DMS 273 (cell line): ENCODE results near the gene KRT10.
"Not testable (repeated sequence)": the region's sequence is repeated elsewhere in the genome, so short reads cannot be mapped to it uniquely, and the experiment has no call there.

Experiments
- DNase-seq: peaks from one replicate; lab custom pipeline; 2025; ENCODE audit not compliant: unreplicated experiment; lab: John Stamatoyannopoulos, UW

Gene KRT10

DNA sequence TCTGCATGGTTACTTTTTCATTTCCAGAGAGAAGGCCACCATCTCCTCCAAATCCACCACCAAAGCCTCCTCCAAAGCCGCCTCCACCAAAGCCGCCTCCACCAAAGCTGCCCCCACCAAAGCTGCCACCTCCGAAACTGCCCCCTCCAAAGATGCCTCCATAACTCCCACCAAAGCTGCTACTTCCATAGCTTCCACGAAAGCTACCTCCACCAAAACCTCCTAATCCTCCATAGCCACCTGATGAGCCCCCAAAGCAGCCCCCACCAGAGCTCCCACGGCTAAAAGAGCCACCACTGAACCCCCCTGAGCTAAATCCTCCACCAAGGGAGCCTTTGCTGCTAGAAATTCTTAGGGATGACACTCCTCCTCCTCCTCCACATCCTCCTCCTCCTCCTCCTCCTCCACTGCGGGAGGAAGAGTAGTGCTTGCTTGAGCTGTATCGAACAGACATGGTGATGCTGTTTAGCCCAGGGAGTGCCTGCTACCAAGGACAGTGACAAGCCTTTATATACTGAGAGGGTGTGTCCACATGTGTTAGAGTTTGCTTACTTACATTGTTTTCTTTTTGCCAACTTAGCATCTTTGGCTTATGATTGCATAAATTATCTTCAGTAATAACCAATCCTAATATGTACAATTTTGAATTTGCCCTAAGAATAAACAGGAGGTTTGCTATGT, at the start of gene KRT10:
TSS of gene KRT10 (minus strand) at position 483 of the 681 bp plus-strand sequence. CDS start at position 454, 29 bp downstream.
- no peak for DNase-seq

GRCh38 chr17:40871316-40871715, 48.9 kb upstream of the KRT10 start:
- DNase-seq: no peak

- no peak for DNase-seq
Observed at GRCh38 chr17:40870136-40870535, 47.7 kb upstream of the KRT10 start.

DNA sequence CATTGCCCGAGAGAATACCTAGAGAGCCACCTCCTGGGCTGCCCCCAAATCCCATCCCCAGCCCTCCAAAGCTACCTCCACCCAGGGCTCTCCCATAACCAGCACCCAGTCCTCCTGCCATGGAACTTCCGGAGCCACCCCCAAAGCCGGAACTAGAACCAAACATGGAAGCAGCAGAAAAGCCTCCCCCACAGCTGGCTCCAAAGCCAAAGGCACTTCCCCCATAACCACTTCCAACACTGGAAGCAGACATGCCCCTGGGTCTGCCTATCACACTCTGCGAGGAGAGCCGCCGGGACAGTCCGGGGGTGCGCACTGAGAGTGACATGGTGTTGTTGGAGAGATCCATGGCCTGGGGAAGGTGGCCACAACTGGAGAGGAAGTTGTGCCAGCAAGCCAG, 44.4 kb upstream of the KRT10 start, which contains the start of gene KRT12:
TSS of gene KRT12 (minus strand) at position 386 of the 400 bp plus-strand sequence. CDS start at position 349, 37 bp downstream.
- DNase-seq: no peak

DNA sequence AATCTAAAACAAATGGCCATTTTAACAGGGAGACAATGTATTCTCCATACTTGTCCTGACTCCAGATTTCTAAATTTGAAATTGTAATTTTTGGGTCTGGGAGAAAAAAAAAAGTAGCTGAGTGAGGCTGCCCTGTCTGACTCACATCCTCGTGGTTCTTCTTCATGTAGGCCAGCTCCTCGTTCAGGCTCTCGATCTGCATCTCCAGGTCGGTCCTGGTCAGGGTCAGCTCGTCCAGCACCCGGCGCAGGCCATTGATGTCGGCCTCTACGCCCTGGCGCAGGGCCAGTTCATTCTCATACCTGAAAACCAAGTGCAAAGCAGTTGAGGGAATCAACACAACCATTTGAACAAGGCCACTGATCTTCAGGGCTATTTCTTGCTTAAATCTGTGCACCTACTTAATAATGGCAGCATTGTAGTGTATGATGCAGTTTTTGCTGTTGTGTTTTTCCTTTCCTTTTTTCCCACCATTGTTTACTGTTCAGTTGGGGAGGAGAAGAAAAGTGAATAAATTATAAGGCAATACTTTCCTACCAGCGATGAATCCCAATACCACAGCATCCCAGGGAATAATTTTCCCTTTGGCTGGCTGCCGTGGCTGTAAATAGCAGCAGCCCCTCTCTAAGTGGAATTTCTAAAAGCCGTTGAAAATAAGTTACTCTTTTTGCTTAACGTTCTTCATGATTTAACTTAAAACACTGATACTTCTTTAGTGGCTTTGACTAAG, 42.4 kb upstream of the KRT10 start:
- DNase-seq: no peak

DNA sequence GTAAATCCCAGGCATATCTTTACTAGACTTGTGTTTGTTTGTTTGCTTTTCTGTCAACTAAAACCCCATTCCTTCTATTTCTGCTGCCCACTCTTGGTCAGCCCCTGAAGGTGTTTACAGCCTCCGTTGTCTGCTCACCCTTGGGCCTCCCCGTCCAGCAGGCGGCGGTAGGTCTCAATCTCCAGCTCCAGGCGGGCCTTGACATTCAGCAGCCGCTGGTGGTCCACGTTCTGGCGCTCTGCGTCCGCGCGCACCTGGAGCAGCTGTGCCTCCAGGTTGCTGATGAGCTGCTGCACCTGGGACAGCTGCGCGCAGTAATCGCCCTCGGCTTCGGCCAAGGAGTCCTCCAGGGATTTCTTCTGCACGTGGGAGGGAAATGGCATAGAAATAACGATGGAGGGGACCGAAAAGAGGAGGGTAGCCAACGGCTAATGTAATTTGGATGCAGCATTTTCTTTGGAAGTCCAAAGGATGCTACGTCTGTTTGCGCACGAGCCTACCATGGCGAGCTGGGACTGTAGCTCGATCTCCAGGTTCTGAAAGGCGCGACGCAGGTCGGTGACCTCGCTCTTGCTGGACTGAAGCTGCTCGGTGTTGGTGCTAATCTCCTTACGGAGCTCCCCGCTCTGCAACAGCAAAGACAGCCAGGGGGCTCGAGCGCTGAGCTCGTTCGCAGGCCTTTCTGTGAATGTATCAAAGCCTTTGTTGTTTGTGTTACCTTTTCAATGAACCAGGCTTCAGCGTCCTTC, 40.7 kb upstream of the KRT10 start:
- DNase-seq: no peak

DNA sequence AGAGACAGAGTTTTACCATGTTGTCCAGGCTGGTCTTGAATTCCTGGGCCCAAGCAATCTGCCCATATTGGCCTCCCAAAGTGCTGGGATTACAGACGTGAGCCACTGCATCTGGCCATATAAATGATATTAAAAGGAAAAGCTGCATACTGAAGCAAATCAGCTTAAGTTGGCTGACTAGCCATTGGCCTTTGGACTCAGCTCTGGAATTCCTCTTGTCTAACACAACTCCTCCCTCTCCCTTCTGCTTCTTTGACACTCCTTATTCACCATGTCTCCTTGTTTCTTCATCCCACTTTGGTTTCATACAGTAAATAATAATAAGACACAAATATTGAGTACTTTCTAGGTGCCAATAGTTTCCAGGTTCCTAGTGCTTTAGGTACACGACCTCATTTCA, 37.1 kb upstream of the KRT10 start:
- no peak for DNase-seq

- DNase-seq: not testable (repeated sequence)
Observed at GRCh38 chr17:40858667-40859066, 36.3 kb upstream of the KRT10 start.

DNA sequence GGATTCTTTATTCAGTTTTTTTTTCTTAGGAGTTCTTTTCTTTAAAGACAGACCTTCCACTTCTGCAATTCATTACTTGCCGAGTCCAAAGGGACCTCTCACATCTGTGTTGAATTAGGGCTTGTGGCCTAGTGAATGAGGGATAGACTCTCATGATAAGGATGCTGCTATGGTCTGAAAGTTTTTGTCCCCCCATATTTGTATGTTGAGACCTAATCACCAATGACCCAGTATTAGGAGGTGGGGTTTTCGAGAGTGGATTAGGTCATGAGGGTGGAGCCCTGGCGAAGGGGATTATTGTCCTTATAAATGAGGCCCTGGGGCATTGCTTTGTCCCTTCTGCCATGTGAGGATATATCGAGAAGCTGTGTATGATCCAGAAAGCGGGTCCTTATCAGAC, 35.1 kb upstream of the KRT10 start:
- no peak for DNase-seq

GRCh38 chr17:40854175-40854814, 31.9 kb upstream of the KRT10 start:
- DNase-seq: no peak

DNA sequence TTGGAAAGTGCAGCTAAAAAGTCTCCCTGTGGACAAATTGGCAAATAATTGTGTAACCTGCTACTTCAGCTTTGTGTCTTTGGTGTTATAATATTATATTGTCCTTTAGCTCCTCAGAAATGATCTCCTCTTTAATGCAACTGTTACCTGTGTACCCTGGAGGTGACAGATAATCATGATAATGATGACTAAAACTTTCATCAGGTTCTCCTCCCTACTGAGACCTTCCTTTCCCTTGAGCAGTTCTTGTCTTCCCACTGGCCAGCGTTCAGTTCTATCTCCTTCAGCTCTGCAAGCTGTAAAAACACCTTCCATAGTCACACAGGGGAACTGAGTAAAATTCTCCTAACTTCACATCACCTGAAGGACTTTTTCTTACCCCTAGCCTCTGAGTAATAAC, 29.9 kb upstream of the KRT10 start:
- no peak for DNase-seq

- no peak for DNase-seq
Observed at GRCh38 chr17:40850293-40850972, 28.0 kb upstream of the KRT10 start.

DNA sequence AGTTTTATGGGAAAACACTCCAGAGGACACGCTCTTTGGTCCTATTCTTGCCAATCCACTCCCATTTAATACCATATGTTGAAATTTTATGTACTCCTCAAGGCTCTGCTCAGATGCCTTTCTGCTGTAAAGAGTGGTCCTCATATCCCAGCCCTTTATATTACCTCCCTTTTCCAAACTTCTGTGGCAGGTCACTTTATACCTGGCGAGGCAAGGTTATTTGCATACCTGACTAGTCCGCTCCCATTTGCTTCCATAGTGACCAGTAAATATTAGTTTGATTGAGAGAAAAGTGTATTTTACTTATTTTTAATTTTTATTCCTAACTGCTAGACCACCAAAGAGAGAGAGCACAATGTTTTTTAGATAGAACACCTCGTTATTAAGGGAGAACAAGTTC, 27.3 kb upstream of the KRT10 start:
- no peak for DNase-seq

- no peak for DNase-seq
Observed at GRCh38 chr17:40848583-40849235, 26.3 kb upstream of the KRT10 start.

- DNase-seq: peak; percentile 6
Observed at GRCh38 chr17:40846515-40847144, 24.2 kb upstream of the KRT10 start.

- no peak for DNase-seq
Observed at GRCh38 chr17:40844671-40845107, 22.3 kb upstream of the KRT10 start.

- no peak for DNase-seq
Observed at GRCh38 chr17:40843242-40843641, 20.8 kb upstream of the KRT10 start.

DNA sequence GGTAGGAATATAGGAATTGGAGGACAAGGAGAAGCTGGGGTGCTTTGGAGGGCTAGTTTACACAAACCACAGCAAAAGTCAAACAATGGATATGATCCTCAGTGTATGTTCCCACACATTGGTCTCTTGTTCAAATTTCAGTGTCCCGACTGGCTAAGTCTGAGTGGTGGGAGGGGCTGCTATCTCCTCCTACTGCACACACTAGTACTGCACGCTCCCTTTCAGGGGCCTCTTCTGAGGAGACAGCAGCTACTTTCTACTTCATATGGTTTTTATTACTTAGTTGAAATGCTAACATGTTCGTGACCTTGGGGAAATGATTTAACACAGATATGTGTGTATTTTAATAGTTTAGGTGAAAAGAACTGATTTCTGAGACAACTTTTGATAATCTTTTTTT, 18.8 kb upstream of the KRT10 start:
- no peak for DNase-seq

DNA sequence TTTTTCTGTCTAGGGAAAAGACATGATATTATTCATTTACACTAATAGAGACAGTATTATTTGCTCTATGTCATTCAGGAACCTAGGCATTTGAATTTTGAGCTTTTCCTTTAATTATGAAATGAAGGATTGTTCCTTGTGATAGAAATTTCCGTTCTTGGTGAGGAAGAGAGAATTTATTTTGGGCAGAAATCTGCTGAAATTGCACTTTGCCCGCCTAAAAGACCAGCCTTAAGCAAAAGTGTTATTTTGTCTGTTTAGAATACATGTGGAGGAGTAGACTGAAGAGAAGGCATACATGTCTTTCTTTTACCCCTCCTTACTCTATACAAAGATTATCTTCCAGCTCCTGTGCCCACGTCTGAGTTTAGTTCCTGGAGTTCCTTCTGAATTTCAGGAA, 16.8 kb upstream of the KRT10 start:
- DNase-seq: no peak

- no peak for DNase-seq
Observed at GRCh38 chr17:40836020-40836419, 13.6 kb upstream of the KRT10 start.
